DOHH2 (cell line): ENCODE measurements around the gene COG1.

ENCODE experiments used
- H3F3A ChIP-seq: fragments of 200-600 bp; sonication (generic), shearing (Covaris generic); 2 replicates; pipeline ENCODE4 v1.6.0; 2016; ENCODE audit warnings: antibody characterized with exemption, mild to moderate bottlenecking; ENCODE audit not compliant: control insufficient read depth, insufficient read depth
- H3K27ac ChIP-seq: fragments of 200-600 bp; sonication (generic); 2 replicates; pipeline ENCODE4 v1.5.1; 2014; ENCODE audit warnings: low read depth, mild to moderate bottlenecking, low read length, moderate library complexity
- H3K27me3 ChIP-seq: fragments of 200-600 bp; sonication (generic); 2 replicates; pipeline ENCODE4 v1.6.1; 2014; ENCODE audit warnings: mild to moderate bottlenecking, low read length, mixed read lengths; ENCODE audit not compliant: control insufficient read depth
- H3K36me3 ChIP-seq: fragments of 200-600 bp; sonication (generic); 2 replicates; pipeline ENCODE4 v1.6.1; 2014; ENCODE audit warnings: mild to moderate bottlenecking, low read length, moderate library complexity, mixed read lengths; ENCODE audit not compliant: control insufficient read depth
- H3K4me1 ChIP-seq: fragments of 200-600 bp; sonication (generic); 2 replicates; pipeline ENCODE4 v1.6.1; 2014; ENCODE audit warnings: mild to moderate bottlenecking, low read length, mixed read lengths; ENCODE audit not compliant: control insufficient read depth
- H3K4me2 ChIP-seq: fragments of 200-600 bp; sonication (generic); 2 replicates; pipeline ENCODE4 v1.6.0; 2014; ENCODE audit warnings: mild to moderate bottlenecking, low read length, moderate library complexity
- H3K4me3 ChIP-seq: fragments of 200-600 bp; sonication (generic); 2 replicates; pipeline ENCODE4 v1.5.1; 2014; ENCODE audit warnings: mild to moderate bottlenecking, low read length, mixed read lengths
- H3K79me2 ChIP-seq: fragments of 200-600 bp; sonication (generic); 2 replicates; pipeline ENCODE4 v1.6.1; 2014; ENCODE audit warnings: mild to moderate bottlenecking, low read length, mixed read lengths; ENCODE audit not compliant: control insufficient read depth
- H3K9me2 ChIP-seq: fragments of 200-600 bp; sonication (generic); replicated peaks from 2 replicates; pipeline ENCODE4 v1.6.1; 2014; ENCODE audit warnings: mild to moderate bottlenecking, low read length, mixed read lengths; ENCODE audit not compliant: control insufficient read depth
- H3K9me3 ChIP-seq: fragments of 200-600 bp; sonication (generic); 2 replicates; pipeline ENCODE4 v1.6.1; 2014; ENCODE audit warnings: antibody characterized with exemption, low read length, mixed read lengths; ENCODE audit not compliant: control insufficient read depth, insufficient read depth
- H4K20me1 ChIP-seq: fragments of 200-600 bp; sonication (generic); 2 replicates; pipeline ENCODE4 v1.6.0; 2014; ENCODE audit warnings: low read depth, mild to moderate bottlenecking, antibody characterized with exemption, low read length, moderate library complexity; ENCODE audit not compliant: control insufficient read depth, insufficient read depth
- EZH2phosphoT487 ChIP-seq: fragments of 200-600 bp; sonication (generic); IDR thresholded peaks from 2 replicates; pipeline ENCODE4 v1.6.1; 2017; ENCODE audit warnings: borderline replicate concordance, mild to moderate bottlenecking, antibody characterized with exemption, low read length, moderate library complexity, mixed read lengths
- TF ChIP-seq, protein P1 (sequence below): fragments of 200-600 bp; sonication (generic); IDR thresholded peaks from one replicate; pipeline ENCODE4 v1.5.1; 2014; ENCODE audit warnings: antibody characterized with exemption, mild to moderate bottlenecking, low read depth, low read length; ENCODE audit not compliant: poor library complexity, severe bottlenecking

The COG1 gene

DNA sequence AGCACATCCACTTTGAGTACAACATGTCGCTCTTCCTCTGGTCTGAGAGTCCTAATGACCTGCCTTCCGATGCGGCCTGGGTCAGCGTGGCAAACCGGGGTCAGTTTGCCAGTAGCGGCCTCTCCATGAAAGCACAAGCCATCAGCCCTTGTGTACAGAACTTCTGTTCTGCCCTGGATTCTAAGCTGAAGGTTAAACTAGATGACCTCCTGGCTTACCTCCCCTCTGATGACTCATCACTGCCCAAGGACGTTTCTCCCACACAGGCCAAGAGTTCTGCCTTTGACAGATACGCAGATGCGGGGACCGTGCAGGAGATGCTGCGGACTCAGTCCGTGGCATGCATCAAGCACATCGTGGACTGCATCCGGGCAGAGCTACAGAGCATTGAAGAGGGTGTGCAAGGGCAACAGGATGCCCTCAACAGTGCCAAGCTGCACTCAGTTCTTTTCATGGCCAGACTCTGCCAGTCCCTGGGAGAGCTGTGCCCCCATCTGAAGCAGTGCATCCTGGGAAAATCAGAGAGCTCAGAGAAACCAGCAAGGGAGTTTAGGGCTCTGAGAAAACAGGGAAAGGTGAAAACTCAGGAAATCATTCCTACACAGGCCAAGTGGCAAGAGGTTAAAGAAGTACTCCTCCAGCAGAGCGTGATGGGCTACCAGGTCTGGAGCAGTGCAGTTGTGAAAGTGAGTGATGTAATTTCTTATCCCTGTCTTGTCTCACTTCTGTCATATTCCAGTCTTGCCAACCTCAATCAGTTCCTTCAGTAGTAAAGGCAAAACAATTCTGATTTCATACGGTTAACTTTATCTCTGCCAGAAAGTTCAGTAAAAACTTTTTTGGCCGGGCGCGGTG lies 8.6 kb downstream of the COG1 start:
- Histone ChIP-seq H3K36me3 (peaks cover 86% of the 10 kb centered on the region), H3K4me1 (no peaks in the 10 kb centered on the region), H3K4me2 (no peak overlapping the region), H3K79me2 (no peaks in the 10 kb centered on the region; the same call in 1 of the 2 replicates), H3K27ac (no peak overlapping the region), H3K4me3 (no peak overlapping the region), H3F3A (no peaks in the 10 kb centered on the region), H3K9me2 (no peaks in the 10 kb centered on the region), H3K27me3 (no peaks in the 10 kb centered on the region), H4K20me1 (no peaks in the 10 kb centered on the region; the same call in 1 of the 2 replicates), H3K9me3 (no peaks in the 10 kb centered on the region)
- TF ChIP-seq, protein P1, sequence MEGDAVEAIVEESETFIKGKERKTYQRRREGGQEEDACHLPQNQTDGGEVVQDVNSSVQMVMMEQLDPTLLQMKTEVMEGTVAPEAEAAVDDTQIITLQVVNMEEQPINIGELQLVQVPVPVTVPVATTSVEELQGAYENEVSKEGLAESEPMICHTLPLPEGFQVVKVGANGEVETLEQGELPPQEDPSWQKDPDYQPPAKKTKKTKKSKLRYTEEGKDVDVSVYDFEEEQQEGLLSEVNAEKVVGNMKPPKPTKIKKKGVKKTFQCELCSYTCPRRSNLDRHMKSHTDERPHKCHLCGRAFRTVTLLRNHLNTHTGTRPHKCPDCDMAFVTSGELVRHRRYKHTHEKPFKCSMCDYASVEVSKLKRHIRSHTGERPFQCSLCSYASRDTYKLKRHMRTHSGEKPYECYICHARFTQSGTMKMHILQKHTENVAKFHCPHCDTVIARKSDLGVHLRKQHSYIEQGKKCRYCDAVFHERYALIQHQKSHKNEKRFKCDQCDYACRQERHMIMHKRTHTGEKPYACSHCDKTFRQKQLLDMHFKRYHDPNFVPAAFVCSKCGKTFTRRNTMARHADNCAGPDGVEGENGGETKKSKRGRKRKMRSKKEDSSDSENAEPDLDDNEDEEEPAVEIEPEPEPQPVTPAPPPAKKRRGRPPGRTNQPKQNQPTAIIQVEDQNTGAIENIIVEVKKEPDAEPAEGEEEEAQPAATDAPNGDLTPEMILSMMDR = no peak
- TF ChIP-seq EZH2phosphoT487 = no peak

DNA sequence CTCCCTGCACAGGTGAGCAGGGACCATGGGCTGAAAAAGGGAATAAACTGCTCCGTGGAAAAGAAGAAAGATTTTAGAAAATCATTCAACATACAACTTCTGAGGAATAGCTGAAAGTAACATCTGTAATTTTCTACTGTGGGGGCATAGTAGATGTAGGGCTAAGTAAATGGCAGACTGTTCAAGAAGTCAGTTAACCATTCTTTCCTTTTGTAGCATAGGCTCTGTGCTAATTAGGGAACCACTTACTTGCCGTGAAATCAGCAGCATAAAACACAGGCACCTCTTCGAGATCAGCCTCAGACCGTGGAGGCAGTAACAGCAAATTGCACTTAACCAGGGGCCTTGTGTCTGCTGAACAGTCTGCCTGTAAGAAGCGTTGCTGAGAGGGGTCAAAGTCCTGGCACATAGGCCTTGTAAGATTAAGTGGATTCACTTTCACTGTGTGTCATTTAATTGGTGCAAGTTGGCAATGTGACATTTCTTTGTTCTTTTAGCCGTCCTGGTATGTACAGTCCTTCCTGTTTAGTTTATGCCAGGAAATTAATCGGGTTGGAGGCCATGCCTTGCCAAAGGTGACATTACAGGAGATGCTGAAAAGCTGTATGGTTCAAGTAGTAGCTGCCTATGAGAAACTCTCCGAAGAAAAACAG lies 10.4 kb downstream of the COG1 start:
- no peak overlapping the region for H3K4me3 ChIP-seq
- no peaks in the 10 kb centered on the region for H3K4me1 ChIP-seq
- no peaks in the 10 kb centered on the region for H3F3A ChIP-seq
- H3K27me3 ChIP-seq = no peaks in the 10 kb centered on the region
- no peaks in the 10 kb centered on the region for H3K9me2 ChIP-seq
- H3K4me2 ChIP-seq = no peak overlapping the region
- peaks cover 86% of the 10 kb centered on the region for H3K36me3 ChIP-seq
- H3K9me3 ChIP-seq = no peaks in the 10 kb centered on the region
- no peaks in the 10 kb centered on the region; the same call in 1 of the 2 replicates for H4K20me1 ChIP-seq
- no peaks in the 10 kb centered on the region; the same call in 1 of the 2 replicates for H3K79me2 ChIP-seq
- no peak overlapping the region for H3K27ac ChIP-seq
- TF ChIP-seq, protein P1 = no peak
- TF ChIP-seq EZH2phosphoT487 = no peak

DNA sequence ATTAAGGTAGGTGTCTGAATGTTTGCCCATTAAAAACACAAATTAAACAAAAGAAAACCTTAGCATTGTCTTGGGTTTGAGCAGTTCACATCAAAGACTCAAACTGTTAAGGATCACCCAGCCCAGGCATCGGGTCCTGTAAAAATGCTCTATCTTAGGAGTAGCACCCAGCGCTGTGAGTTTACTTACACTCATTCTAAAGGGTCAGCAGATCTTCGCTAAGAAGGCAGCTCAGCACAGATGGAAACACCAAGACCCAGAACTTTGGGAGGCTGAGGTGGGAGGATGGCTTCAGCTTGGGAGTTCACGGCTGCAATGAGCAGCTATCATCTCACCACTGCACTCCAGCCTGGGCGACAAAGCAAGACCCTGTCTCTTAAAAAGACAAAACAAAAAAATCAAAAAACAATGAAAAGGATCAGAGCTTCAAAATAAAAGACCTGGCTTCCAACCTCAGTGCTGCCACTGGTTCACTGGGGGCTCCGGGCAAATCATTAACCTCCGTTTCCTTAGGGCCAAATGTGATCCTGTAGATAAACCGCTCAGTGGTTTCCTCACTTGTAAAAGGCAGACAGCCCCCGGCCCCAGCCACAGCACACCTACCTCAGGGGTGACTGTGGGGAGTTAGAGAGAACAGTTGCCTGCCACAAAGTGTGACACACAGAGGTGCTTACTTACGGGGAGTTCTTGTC lies 11.1 kb downstream of the COG1 start:
- H3K27ac ChIP-seq = no peak overlapping the region
- H3K9me3 ChIP-seq = no peaks in the 10 kb centered on the region
- peaks cover 86% of the 10 kb centered on the region for H3K36me3 ChIP-seq
- H3K4me2 ChIP-seq = no peak overlapping the region
- no peaks in the 10 kb centered on the region; the same call in 1 of the 2 replicates for H4K20me1 ChIP-seq
- TF ChIP-seq, protein P1 = no peak
- TF ChIP-seq EZH2phosphoT487 = no peak
- no peak overlapping the region for H3K4me3 ChIP-seq
- no peaks in the 10 kb centered on the region for H3K4me1 ChIP-seq
- H3F3A ChIP-seq = no peaks in the 10 kb centered on the region
- no peaks in the 10 kb centered on the region for H3K9me2 ChIP-seq
- no peaks in the 10 kb centered on the region for H3K27me3 ChIP-seq
- H3K79me2 ChIP-seq = no peaks in the 10 kb centered on the region; the same call in 1 of the 2 replicates
